Right atrium auricular region (tissue), 2 donors: ENCODE data around the gene E2F1. TPM values are rescaled to one million over a fixed set of nuclear protein-coding genes. Genes with fewer than 3 reads are reported as not detected.
A peak's percentile ranks its signal among the peaks of the same experiment; 100 is the strongest.
"Not testable (repeated sequence)": the region's sequence is repeated elsewhere in the genome, so short reads cannot be mapped to it uniquely, and the experiment has no call there.

Experiments
- DNase-seq: peaks from one replicate; pipeline ENCODE4 v3.0.0-alpha.2; 2019; ENCODE audit warnings: low spot score
- H3K27ac ChIP-seq, 2 donors: fragments of 200-600 bp; sonication (generic); 1 replicate in 1 of 2; 2 replicates in 1 of 2; pipeline ENCODE4 v1.5.1; 2016 to 2019
- H3K27me3 ChIP-seq, 2 donors: fragments of 200-600 bp; sonication (generic); one replicate each; pipeline versions ENCODE4 v1.5.1 to v1.6.0; 2017 to 2019
- H3K36me3 ChIP-seq: fragments of 200-600 bp; sonication (generic); one replicate; pipeline ENCODE4 v1.5.1; 2016
- H3K4me1 ChIP-seq, 2 donors: fragments of 200-600 bp; sonication (generic); one replicate each; pipeline versions ENCODE4 v1.5.1 to v1.6.0; 2017 to 2019
- H3K4me3 ChIP-seq, 2 donors: fragments of 200-600 bp; sonication (generic); 1 replicate in 1 of 2; 2 replicates in 1 of 2; pipeline ENCODE4 v1.5.1; 2017 to 2019; ENCODE audit warnings: mild to moderate bottlenecking in 1 of 2, moderate library complexity in 1 of 2
- H3K9me3 ChIP-seq, 2 donors: fragments of 200-600 bp; sonication (generic); one replicate each; pipeline ENCODE4 v1.5.1; 2019
- CTCF ChIP-seq, 2 donors: fragments of 200-600 bp; sonication (generic); IDR thresholded peaks; one replicate each; pipeline ENCODE4 v1.5.1; 2019; ENCODE audit warnings: antibody characterized with exemption in 2 of 2
- total RNA-seq, 2 donors: library from RNA; depleted of rRNA; stranded (reverse); fragments of >200 nt; gene quantifications; one replicate each; pipeline ENCODE4 v1.1.0, GENCODE V29; 2016

E2F1 gene
- total RNA-seq, 2 donors from 2014 or later = 0.31 to 0.33 TPM

- TF ChIP-seq CTCF (IDR thresholded peaks at IDR 0.05) = no peak
- H3K9me3 ChIP-seq = no peaks in the 10 kb centered on the region
These were observed 15.7 kb upstream of the E2F1 start for GRCh38 chr20:33701629-33702450.

DNA sequence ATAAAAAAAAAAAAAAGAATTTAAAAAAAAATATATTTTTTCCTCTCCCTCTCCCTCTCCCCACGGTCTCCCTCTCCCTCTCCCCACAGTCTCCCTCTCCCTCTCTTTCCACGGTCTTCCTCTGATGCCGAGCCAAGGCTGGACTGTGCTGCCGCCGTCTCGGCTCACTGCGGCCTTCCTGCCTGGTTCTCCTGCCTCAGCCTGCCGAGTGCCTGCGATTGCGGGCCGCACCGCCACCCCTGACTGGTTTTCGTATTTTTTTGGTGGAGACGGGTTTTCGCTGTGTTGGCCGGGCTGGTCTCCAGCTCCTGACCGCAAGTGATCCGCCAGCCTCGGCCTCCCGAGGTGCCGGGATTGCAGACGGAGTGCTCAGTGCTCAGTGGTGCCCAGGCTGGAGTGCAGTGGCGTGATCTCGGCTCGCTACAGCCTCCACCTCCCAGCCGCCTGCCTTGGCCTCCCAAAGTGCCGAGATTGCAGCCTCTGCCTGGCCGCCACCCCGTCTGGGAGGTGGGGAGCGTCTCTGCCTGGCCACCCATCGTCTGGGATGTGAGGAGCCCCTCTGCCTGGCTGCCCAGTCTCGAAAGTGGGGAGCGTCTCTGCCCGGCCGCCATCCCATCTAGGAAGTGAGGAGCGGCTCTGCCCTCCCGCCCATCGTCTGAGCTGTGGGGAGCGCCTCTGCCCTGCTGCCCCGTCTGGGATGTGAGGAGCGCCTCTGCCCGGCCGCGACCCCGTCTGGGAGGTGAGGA, 14.7 kb upstream of the E2F1 start:
- DNase-seq, H3K9me3 ChIP-seq, H3K36me3 ChIP-seq, H3K27ac ChIP-seq, H3K4me1 ChIP-seq, H3K27me3 ChIP-seq, H3K4me3 ChIP-seq: not testable (repeated sequence)

More at GRCh38 chr20:33701629-33702450, 15.7 kb upstream of the E2F1 start:
- Histone ChIP-seq H3K4me3 (no peak overlapping the region), H3K27ac (no peak overlapping the region), H3K27me3 (no peaks in the 10 kb centered on the region), H3K36me3 (no peaks in the 10 kb centered on the region), H3K4me1 (no peaks in the 10 kb centered on the region)
- no peak for DNase-seq

DNA sequence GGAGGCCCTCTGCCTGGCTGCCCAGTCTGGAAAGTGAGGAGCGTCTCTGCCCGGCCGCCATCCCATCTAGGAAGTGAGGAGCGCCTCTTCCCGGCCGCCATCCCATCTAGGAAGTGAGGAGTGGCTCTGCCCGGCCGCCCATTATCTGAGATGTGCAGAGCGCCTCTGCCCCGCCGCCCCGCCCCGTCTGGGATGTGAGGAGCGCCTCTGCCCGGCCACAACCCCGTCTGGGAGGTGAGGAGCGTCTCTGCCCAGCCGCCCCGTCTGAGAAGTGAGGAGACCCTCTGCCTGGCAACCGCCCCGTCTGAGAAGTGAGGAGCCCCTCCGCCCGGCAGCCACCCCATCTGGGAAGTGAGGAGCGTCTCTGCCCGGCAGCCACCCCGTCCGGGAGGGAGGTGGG, 12.8 kb upstream of the E2F1 start:
- H3K36me3 ChIP-seq, H3K4me3 ChIP-seq, H3K27me3 ChIP-seq, H3K4me1 ChIP-seq, DNase-seq, H3K27ac ChIP-seq, H3K9me3 ChIP-seq: not testable (repeated sequence)

DNA sequence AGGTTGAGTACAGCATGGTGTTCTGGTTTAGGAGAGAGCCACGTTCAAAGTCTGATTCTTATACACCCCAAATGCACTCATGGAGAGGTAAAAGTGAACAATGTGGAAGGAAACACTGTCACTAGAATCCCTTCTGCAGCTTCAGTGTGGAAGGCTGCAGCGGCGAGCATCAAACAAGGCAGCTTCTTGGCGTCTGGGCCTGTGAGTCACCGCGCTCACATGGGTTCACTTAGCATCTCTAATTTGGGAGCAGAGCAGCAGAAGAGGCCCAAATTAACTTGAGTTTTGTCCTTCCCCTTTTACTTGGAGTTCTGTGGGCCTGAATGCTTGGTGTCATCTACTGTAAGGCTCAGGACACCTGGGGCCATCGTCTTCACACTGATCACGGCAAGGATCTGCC, 10.9 kb upstream of the E2F1 start:
- DNase-seq = no peak
- no peak for TF ChIP-seq CTCF (IDR thresholded peaks at IDR 0.05)
- Histone ChIP-seq H3K27ac (no peak overlapping the region), H3K36me3 (no peaks in the 10 kb centered on the region), H3K4me1 (peaks cover 0 to 8% of the 10 kb centered on the region in 2 donors), H3K27me3 (no peaks in the 10 kb centered on the region), H3K9me3 (no peaks in the 10 kb centered on the region), H3K4me3 (no peak overlapping the region)

DNA sequence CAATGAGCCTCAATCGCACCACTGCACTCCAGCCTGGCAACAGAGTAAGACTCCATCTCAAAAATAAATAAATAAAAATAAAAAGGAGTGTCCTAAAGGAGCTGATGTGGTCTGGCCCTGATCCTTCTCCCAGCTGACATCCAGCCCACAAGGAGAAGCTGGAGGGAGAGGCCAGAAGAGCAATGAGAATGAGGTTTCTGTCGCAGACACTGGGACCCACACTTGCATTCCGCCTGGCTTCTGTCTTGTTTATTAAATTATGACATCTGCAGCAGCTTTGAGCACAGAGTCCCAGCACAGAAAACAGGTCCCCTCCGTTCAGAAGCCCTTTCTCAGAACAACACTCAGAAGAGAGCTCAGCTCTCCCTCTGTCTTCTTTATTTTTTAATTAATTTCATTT, 10.3 kb upstream of the E2F1 start:
- no peak for TF ChIP-seq CTCF (IDR thresholded peaks at IDR 0.05)
- no peak for DNase-seq
- no peaks in the 10 kb centered on the region for H3K9me3 ChIP-seq
- H3K27ac ChIP-seq = no peak overlapping the region
- no peak overlapping the region for H3K4me3 ChIP-seq
- H3K4me1 ChIP-seq = peaks cover 0 to 8% of the 10 kb centered on the region in 2 donors
- no peaks in the 10 kb centered on the region for H3K27me3 ChIP-seq
- H3K36me3 ChIP-seq = no peaks in the 10 kb centered on the region

- Histone ChIP-seq H3K4me1 (peaks cover 0 to 13% of the 10 kb centered on the region in 2 donors), H3K27ac (peak overlapping the region in 1 of 2 donors; percentile 35), H3K36me3 (no peaks in the 10 kb centered on the region), H3K4me3 (no peak overlapping the region), H3K9me3 (no peaks in the 10 kb centered on the region), H3K27me3 (no peaks in the 10 kb centered on the region)
- TF ChIP-seq CTCF (IDR thresholded peaks at IDR 0.05) = no peak
- DNase-seq = no peak
These were observed 8.4 kb upstream of the E2F1 start for GRCh38 chr20:33694639-33695012.
